ENCODE data around the gene ADGRB3.

DNA sequence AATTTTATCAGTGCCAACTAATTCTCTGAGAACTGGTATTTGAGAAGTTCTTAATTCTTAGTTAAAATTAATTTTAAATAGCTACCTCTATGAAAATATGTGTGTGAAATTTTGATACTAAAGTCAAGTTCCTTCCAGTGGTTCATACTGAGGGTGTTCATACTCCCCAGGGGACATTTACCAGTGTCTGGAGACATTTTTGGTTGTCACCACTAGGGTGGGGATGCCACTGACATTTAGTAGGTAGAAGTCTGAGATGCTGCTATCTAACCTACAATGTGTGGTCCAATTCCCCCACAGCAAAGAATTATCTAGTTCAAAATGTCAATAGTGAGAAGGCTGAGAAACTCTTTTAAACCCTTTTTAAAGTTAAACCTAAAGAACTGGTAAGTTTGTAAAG, 463.8 kb downstream of the ADGRB3 start:
- no peak for TF ChIP-seq CBX3 (IDR thresholded peaks at IDR 0.05; ENCODE audit: borderline replicate concordance, low read depth)
- TF ChIP-seq EED (IDR thresholded peaks at IDR 0.05; ENCODE audit: low read depth): no peak
- no peak for TF ChIP-seq TARDBP (IDR thresholded peaks at IDR 0.05; ENCODE audit: borderline replicate concordance)
- TF ChIP-seq, protein P1, sequence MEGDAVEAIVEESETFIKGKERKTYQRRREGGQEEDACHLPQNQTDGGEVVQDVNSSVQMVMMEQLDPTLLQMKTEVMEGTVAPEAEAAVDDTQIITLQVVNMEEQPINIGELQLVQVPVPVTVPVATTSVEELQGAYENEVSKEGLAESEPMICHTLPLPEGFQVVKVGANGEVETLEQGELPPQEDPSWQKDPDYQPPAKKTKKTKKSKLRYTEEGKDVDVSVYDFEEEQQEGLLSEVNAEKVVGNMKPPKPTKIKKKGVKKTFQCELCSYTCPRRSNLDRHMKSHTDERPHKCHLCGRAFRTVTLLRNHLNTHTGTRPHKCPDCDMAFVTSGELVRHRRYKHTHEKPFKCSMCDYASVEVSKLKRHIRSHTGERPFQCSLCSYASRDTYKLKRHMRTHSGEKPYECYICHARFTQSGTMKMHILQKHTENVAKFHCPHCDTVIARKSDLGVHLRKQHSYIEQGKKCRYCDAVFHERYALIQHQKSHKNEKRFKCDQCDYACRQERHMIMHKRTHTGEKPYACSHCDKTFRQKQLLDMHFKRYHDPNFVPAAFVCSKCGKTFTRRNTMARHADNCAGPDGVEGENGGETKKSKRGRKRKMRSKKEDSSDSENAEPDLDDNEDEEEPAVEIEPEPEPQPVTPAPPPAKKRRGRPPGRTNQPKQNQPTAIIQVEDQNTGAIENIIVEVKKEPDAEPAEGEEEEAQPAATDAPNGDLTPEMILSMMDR (IDR thresholded peaks at IDR 0.05 in 2 of 3, conservative IDR thresholded peaks at IDR 0.05 in 1 of 3; ENCODE audit: control insufficient read depth in 2 of 3, extremely low read depth in 1 of 3, insufficient read depth in 1 of 3, low read depth in 3 of 3, low read length in 3 of 3): no peak
- TF ChIP-seq, protein P2, sequence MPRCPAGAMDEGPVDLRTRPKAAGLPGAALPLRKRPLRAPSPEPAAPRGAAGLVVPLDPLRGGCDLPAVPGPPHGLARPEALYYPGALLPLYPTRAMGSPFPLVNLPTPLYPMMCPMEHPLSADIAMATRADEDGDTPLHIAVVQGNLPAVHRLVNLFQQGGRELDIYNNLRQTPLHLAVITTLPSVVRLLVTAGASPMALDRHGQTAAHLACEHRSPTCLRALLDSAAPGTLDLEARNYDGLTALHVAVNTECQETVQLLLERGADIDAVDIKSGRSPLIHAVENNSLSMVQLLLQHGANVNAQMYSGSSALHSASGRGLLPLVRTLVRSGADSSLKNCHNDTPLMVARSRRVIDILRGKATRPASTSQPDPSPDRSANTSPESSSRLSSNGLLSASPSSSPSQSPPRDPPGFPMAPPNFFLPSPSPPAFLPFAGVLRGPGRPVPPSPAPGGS (IDR thresholded peaks at IDR 0.05; ENCODE audit: borderline replicate concordance, insufficient read depth, low read depth, low read length, poor library complexity, severe bottlenecking): no peak
- TF ChIP-seq EP300 (IDR thresholded peaks at IDR 0.05; ENCODE audit: borderline replicate concordance in 1 of 2, control insufficient read depth in 1 of 2, low read depth in 2 of 2, low read length in 2 of 2): no peak
- TF ChIP-seq, protein P3, sequence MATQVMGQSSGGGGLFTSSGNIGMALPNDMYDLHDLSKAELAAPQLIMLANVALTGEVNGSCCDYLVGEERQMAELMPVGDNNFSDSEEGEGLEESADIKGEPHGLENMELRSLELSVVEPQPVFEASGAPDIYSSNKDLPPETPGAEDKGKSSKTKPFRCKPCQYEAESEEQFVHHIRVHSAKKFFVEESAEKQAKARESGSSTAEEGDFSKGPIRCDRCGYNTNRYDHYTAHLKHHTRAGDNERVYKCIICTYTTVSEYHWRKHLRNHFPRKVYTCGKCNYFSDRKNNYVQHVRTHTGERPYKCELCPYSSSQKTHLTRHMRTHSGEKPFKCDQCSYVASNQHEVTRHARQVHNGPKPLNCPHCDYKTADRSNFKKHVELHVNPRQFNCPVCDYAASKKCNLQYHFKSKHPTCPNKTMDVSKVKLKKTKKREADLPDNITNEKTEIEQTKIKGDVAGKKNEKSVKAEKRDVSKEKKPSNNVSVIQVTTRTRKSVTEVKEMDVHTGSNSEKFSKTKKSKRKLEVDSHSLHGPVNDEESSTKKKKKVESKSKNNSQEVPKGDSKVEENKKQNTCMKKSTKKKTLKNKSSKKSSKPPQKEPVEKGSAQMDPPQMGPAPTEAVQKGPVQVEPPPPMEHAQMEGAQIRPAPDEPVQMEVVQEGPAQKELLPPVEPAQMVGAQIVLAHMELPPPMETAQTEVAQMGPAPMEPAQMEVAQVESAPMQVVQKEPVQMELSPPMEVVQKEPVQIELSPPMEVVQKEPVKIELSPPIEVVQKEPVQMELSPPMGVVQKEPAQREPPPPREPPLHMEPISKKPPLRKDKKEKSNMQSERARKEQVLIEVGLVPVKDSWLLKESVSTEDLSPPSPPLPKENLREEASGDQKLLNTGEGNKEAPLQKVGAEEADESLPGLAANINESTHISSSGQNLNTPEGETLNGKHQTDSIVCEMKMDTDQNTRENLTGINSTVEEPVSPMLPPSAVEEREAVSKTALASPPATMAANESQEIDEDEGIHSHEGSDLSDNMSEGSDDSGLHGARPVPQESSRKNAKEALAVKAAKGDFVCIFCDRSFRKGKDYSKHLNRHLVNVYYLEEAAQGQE (IDR thresholded peaks at IDR 0.05; ENCODE audit: low read depth, low read length): no peak
- TF ChIP-seq RAD21 (IDR thresholded peaks at IDR 0.05; ENCODE audit: insufficient read depth, low read depth, low read length): no peak
- no peak for TF ChIP-seq LARP7 (IDR thresholded peaks at IDR 0.05)
